Naive B cell (primary cell): Measurements from ENCODE around the gene HMCN2. TPM values are rescaled to one million over a fixed set of nuclear protein-coding genes. Genes with fewer than 3 reads are reported as not detected.
A peak's percentile ranks its signal among the peaks of the same experiment; 100 is the strongest.

Experiments
- ATAC-seq, 2 donors: fragments of 150-1000 bp; cut with Tn5 transposase; 2 replicates each; pipeline ENCODE4 v1.10.0; 2021; ENCODE audit warnings: low read depth in 2 of 2, mild to moderate bottlenecking in 2 of 2, moderate library complexity in 2 of 2
- DNase-seq: peaks from one replicate; pipeline ENCODE4 v3.0.0; 2022
- H3K27ac Mint-ChIP-seq, 6 donors: one replicate each; pipeline ENCODE4 v1.8.0; 2020 to 2022; ENCODE audit warnings: mild to moderate bottlenecking in 6 of 6, mixed read lengths in 6 of 6, moderate library complexity in 5 of 6, inconsistent platforms in 2 of 6
- H3K27me3 Mint-ChIP-seq, 3 donors: one replicate each; pipeline ENCODE4 v1.8.0; 2021 to 2022; ENCODE audit warnings: mixed read lengths in 3 of 3, mild to moderate bottlenecking in 1 of 3
- H3K36me3 Mint-ChIP-seq, 2 donors: one replicate each; pipeline ENCODE4 v1.8.0; 2020 to 2022; ENCODE audit warnings: mixed read lengths in 2 of 2, inconsistent platforms in 1 of 2, mild to moderate bottlenecking in 1 of 2
- H3K4me1 Mint-ChIP-seq, 3 donors: one replicate each; pipeline ENCODE4 v1.8.0; 2020 to 2022; ENCODE audit warnings: mixed read lengths in 3 of 3, inconsistent platforms in 1 of 3, mild to moderate bottlenecking in 1 of 3, moderate library complexity in 1 of 3
- H3K4me3 Mint-ChIP-seq, 8 donors: one replicate each; pipeline ENCODE4 v1.8.0; 2020 to 2022; ENCODE audit warnings: mild to moderate bottlenecking in 8 of 8, mixed read lengths in 8 of 8, moderate library complexity in 8 of 8, inconsistent platforms in 2 of 8
- H3K9me3 Mint-ChIP-seq, 7 donors: one replicate each; pipeline ENCODE4 v1.8.0; 2020 to 2022; ENCODE audit warnings: mixed read lengths in 7 of 7, mild to moderate bottlenecking in 5 of 7, inconsistent platforms in 2 of 7, moderate library complexity in 1 of 7
- polyA plus RNA-seq, 6 donors: library from polyadenylated mRNA; unstranded; fragments of 300-500 nt; fragmentation: Illumina TruSeq; gene quantifications; one replicate each; pipeline ENCODE4 v1.2.3, GENCODE V29; 2021; ENCODE audit warnings: low read depth in 6 of 6

Gene HMCN2
- polyA plus RNA-seq, 6 donors from 2014 or later: not detected

GRCh38 chr9:130304116-130304515 lies 38.6 kb downstream of the HMCN2 start:
- ATAC-seq (no peak), DNase-seq (no peak)
- Mint-ChIP-seq H3K4me1 (no peaks in the 10 kb centered on the region), H3K36me3 (no peaks in the 10 kb centered on the region), H3K27me3 (peaks cover 9 to 46% (median 15%) of the 10 kb centered on the region in 3 donors), H3K9me3 (peaks cover 0 to 5% (median 0%) of the 10 kb centered on the region in 7 donors), H3K27ac (no peak overlapping the region), H3K4me3 (no peak overlapping the region)

GRCh38 chr9:130304643-130305042 lies 39.1 kb downstream of the HMCN2 start:
- H3K9me3 Mint-ChIP-seq: peaks cover 0 to 5% (median 0%) of the 10 kb centered on the region in 7 donors
- H3K27ac Mint-ChIP-seq: no peak overlapping the region
- ATAC-seq: no peak
- DNase-seq: no peak
- H3K27me3 Mint-ChIP-seq: peaks cover 6 to 41% (median 15%) of the 10 kb centered on the region in 3 donors
- H3K36me3 Mint-ChIP-seq: no peaks in the 10 kb centered on the region
- no peak overlapping the region for H3K4me3 Mint-ChIP-seq
- H3K4me1 Mint-ChIP-seq: no peaks in the 10 kb centered on the region

GRCh38 chr9:130305381-130305780 lies 39.8 kb downstream of the HMCN2 start:
- no peak overlapping the region for H3K27ac Mint-ChIP-seq
- H3K36me3 Mint-ChIP-seq: no peaks in the 10 kb centered on the region
- H3K27me3 Mint-ChIP-seq: peaks cover 6 to 34% (median 15%) of the 10 kb centered on the region in 3 donors
- H3K4me3 Mint-ChIP-seq: no peak overlapping the region
- H3K9me3 Mint-ChIP-seq: peaks cover 0 to 2% (median 0%) of the 10 kb centered on the region in 7 donors
- ATAC-seq (no peak), DNase-seq (no peak)
- H3K4me1 Mint-ChIP-seq: no peaks in the 10 kb centered on the region

GRCh38 chr9:130306823-130307666 lies 41.5 kb downstream of the HMCN2 start:
- Mint-ChIP-seq H3K9me3 (peaks cover 0 to 2% (median 0%) of the 10 kb centered on the region in 7 donors), H3K4me3 (no peak overlapping the region), H3K27me3 (peaks cover 6 to 33% (median 15%) of the 10 kb centered on the region in 3 donors), H3K36me3 (no peaks in the 10 kb centered on the region), H3K27ac (peak overlapping the region in 1 of 6 donors; percentile 15), H3K4me1 (no peaks in the 10 kb centered on the region)
- no peak for ATAC-seq
- DNase-seq: no peak

GRCh38 chr9:130307667-130307943 lies 42.0 kb downstream of the HMCN2 start:
- Mint-ChIP-seq H3K27ac (peak overlapping the region in 1 of 6 donors; percentile 56), H3K4me3 (no peak overlapping the region), H3K9me3 (peaks cover 0 to 2% (median 0%) of the 10 kb centered on the region in 7 donors), H3K4me1 (no peaks in the 10 kb centered on the region), H3K27me3 (peaks cover 6 to 33% (median 15%) of the 10 kb centered on the region in 3 donors), H3K36me3 (no peaks in the 10 kb centered on the region)
- DNase-seq: no peak
- no peak for ATAC-seq

GRCh38 chr9:130308081-130308571 lies 42.6 kb downstream of the HMCN2 start:
- ATAC-seq (no peak), DNase-seq (no peak)
- Mint-ChIP-seq H3K4me3 (no peak overlapping the region), H3K27ac (no peak overlapping the region), H3K27me3 (peaks cover 6 to 33% (median 15%) of the 10 kb centered on the region in 3 donors), H3K36me3 (no peaks in the 10 kb centered on the region), H3K9me3 (peaks cover 0 to 2% (median 0%) of the 10 kb centered on the region in 7 donors), H3K4me1 (no peaks in the 10 kb centered on the region)

- no peaks in the 10 kb centered on the region for H3K36me3 Mint-ChIP-seq
- H3K4me3 Mint-ChIP-seq: no peak overlapping the region
- H3K27me3 Mint-ChIP-seq: peaks cover 0 to 22% (median 11%) of the 10 kb centered on the region in 3 donors
- H3K4me1 Mint-ChIP-seq: no peaks in the 10 kb centered on the region
- ATAC-seq (no peak), DNase-seq (no peak)
- peak overlapping the region in 1 of 6 donors; percentile 67 for H3K27ac Mint-ChIP-seq
- H3K9me3 Mint-ChIP-seq: peaks cover 0 to 2% (median 0%) of the 10 kb centered on the region in 7 donors
These were observed 44.3 kb downstream of the HMCN2 start for GRCh38 chr9:130309689-130310455.

- no peak for DNase-seq
- H3K4me3 Mint-ChIP-seq: no peak overlapping the region
These were observed 44.9 kb downstream of the HMCN2 start for GRCh38 chr9:130310456-130310855.

GRCh38 chr9:130311003-130311402 lies 45.4 kb downstream of the HMCN2 start:
- DNase-seq: no peak
- H3K9me3 Mint-ChIP-seq: peaks cover 0 to 3% (median 0%) of the 10 kb centered on the region in 7 donors
- peak overlapping the region in 1 of 8 donors; percentile 80 for H3K4me3 Mint-ChIP-seq
- H3K27me3 Mint-ChIP-seq: peaks cover 0 to 23% (median 13%) of the 10 kb centered on the region in 3 donors
- no peak overlapping the region for H3K27ac Mint-ChIP-seq
- no peaks in the 10 kb centered on the region for H3K4me1 Mint-ChIP-seq
- H3K36me3 Mint-ChIP-seq: peaks cover 0 to 5% of the 10 kb centered on the region in 2 donors
- ATAC-seq: no peak

More at GRCh38 chr9:130310456-130310855, 44.9 kb downstream of the HMCN2 start:
- no peak for ATAC-seq
- H3K27ac Mint-ChIP-seq: peak overlapping the region in 1 of 6 donors; percentile 67
- peaks cover 0 to 18% (median 8%) of the 10 kb centered on the region in 3 donors for H3K27me3 Mint-ChIP-seq
- H3K9me3 Mint-ChIP-seq: peaks cover 0 to 2% (median 0%) of the 10 kb centered on the region in 7 donors
- no peaks in the 10 kb centered on the region for H3K4me1 Mint-ChIP-seq
- H3K36me3 Mint-ChIP-seq: no peaks in the 10 kb centered on the region

- ATAC-seq: no peak
- H3K9me3 Mint-ChIP-seq: peaks cover 0 to 3% (median 0%) of the 10 kb centered on the region in 7 donors
- H3K4me1 Mint-ChIP-seq: no peaks in the 10 kb centered on the region
- H3K27ac Mint-ChIP-seq: no peak overlapping the region
- H3K36me3 Mint-ChIP-seq: peaks cover 0 to 7% of the 10 kb centered on the region in 2 donors
- DNase-seq: no peak
- H3K27me3 Mint-ChIP-seq: peaks cover 0 to 28% (median 17%) of the 10 kb centered on the region in 3 donors
- H3K4me3 Mint-ChIP-seq: no peak overlapping the region
These were observed 46.0 kb downstream of the HMCN2 start for GRCh38 chr9:130311408-130312140.

GRCh38 chr9:130313103-130313858 lies 47.7 kb downstream of the HMCN2 start:
- H3K9me3 Mint-ChIP-seq: peaks cover 0 to 3% (median 0%) of the 10 kb centered on the region in 7 donors
- H3K36me3 Mint-ChIP-seq: peaks cover 0 to 7% of the 10 kb centered on the region in 2 donors
- DNase-seq (no peak), ATAC-seq (no peak)
- peaks cover 11 to 34% (median 33%) of the 10 kb centered on the region in 3 donors for H3K27me3 Mint-ChIP-seq
- H3K4me3 Mint-ChIP-seq: no peak overlapping the region
- H3K27ac Mint-ChIP-seq: no peak overlapping the region
- no peaks in the 10 kb centered on the region for H3K4me1 Mint-ChIP-seq

- peak overlapping the region in 1 of 8 donors; percentile 72 for H3K4me3 Mint-ChIP-seq
- ATAC-seq: no peak
- DNase-seq: no peak
- peaks cover 0 to 7% of the 10 kb centered on the region in 2 donors for H3K36me3 Mint-ChIP-seq
- peaks cover 17 to 38% (median 36%) of the 10 kb centered on the region in 3 donors for H3K27me3 Mint-ChIP-seq
- H3K4me1 Mint-ChIP-seq: no peaks in the 10 kb centered on the region
- H3K9me3 Mint-ChIP-seq: peaks cover 0 to 3% (median 0%) of the 10 kb centered on the region in 7 donors
- H3K27ac Mint-ChIP-seq: peak overlapping the region in 2 of 6 donors; percentile 22 to 27
These were observed 50.1 kb downstream of the HMCN2 start for GRCh38 chr9:130315446-130316226.
